GM23338 (cell line): ENCODE measurements around the gene TRIM64C. TPM values are rescaled to one million over a fixed set of nuclear protein-coding genes. Genes with fewer than 3 reads are reported as not detected.

ENCODE experiments used
- polyA plus RNA-seq: library from polyadenylated mRNA; unstranded; fragments of >200 nt; fragmentation: Nextera tagmentation; extraction: Ambion mirVana; gene quantifications from 2 replicates; pipeline ENCODE4 v1.2.1, GENCODE V29; 2016
- small RNA-seq: library from RNA; depleted of rRNA; stranded (forward); fragments of <200 nt; gene quantifications from one replicate; pipeline ENCODE3, GENCODE V24; 2014; ENCODE audit warnings: low replicate concordance
- total RNA-seq: library from RNA; depleted of rRNA; stranded (reverse); fragments of >200 nt; shearing (Covaris generic); gene quantifications from 2 replicates; pipeline ENCODE4 v1.2.3, GENCODE V29; 2014; rRNA removed

TRIM64C gene
- total and polyA plus RNA-seq, 2 experiments from 2014 or later = not detected

Small RNA genes lying within 50 kb of the gene (small RNA-seq; reads per million reads assigned to genes)
- not detected for gene AC084851.1

Other genes with a start within 250 kb of the TRIM64C start
- not detected in 2 replicates for gene TRIM51G, start 75.2 kb downstream of the TRIM64C start, total RNA-seq
- gene TRIM51G, start 75.2 kb downstream of the TRIM64C start, polyA plus RNA-seq = not detected in 2 replicates
- not detected in 2 replicates for gene TRIM49B, start 30.3 kb downstream of the TRIM64C start, total RNA-seq
- gene TRIM49B, start 30.3 kb downstream of the TRIM64C start, polyA plus RNA-seq = 0.21 TPM in 1 of 2 replicates, not detected in the other
- gene FOLH1, start 149.5 kb upstream of the TRIM64C start, total RNA-seq = 0.27 and 1.5 TPM in 2 replicates
- 0.23 and 0.32 TPM in 2 replicates for gene FOLH1, start 149.5 kb upstream of the TRIM64C start, polyA plus RNA-seq